Activated CD8-positive, alpha-beta T cell treated with anti-CD3 and anti-CD28 coated beads, Interleukin-2, amount 10 ng/mL, durations not matched to agents 7 days and 5 days (primary cell): ENCODE measurements around the gene C1orf198. TPM values are rescaled to one million over a fixed set of nuclear protein-coding genes. Genes with fewer than 3 reads are reported as not detected.

Experiments used
- ATAC-seq: fragments of 150-1000 bp; cut with Tn5 transposase; one replicate; pipeline ENCODE4 v1.10.0; 2021; ENCODE audit warnings: moderate library complexity
- CTCF ChIA-PET: fragments of 350-600 bp; sonication (Branson Sonifier 250); formaldehyde crosslinking; loops from one replicate; lab custom pipeline; 2021; ENCODE audit warnings: antibody characterized with exemption; lab: Charles Lee
- POLR2A ChIA-PET: fragments of 350-600 bp; sonication (Branson Sonifier 250); formaldehyde crosslinking; loops from one replicate; lab custom pipeline; 2021; ENCODE audit warnings: antibody characterized with exemption; lab: Charles Lee
- DNase-seq: peaks from one replicate; pipeline ENCODE4 v3.0.0-alpha.2; 2020
- H3K27ac Mint-ChIP-seq: one replicate; pipeline ENCODE4 v1.8.0; 2021; ENCODE audit warnings: mild to moderate bottlenecking, mixed read lengths
- H3K27me3 Mint-ChIP-seq: one replicate; pipeline ENCODE4 v1.8.0; 2021; ENCODE audit warnings: low read depth, mixed read lengths
- H3K36me3 Mint-ChIP-seq: one replicate; pipeline ENCODE4 v1.8.0; 2021; ENCODE audit warnings: low read depth, mixed read lengths
- H3K4me1 Mint-ChIP-seq: one replicate; pipeline ENCODE4 v1.8.0; 2021; ENCODE audit warnings: low read depth, mixed read lengths
- H3K4me3 Mint-ChIP-seq: one replicate; pipeline ENCODE4 v1.8.0; 2021; ENCODE audit warnings: mild to moderate bottlenecking, mixed read lengths
- H3K9me3 Mint-ChIP-seq: one replicate; pipeline ENCODE4 v1.8.0; 2022; ENCODE audit warnings: mixed read lengths; ENCODE audit not compliant: insufficient read depth
- total RNA-seq, 2 experiments: library from RNA; stranded (reverse); gene quantifications; one replicate each; pipeline ENCODE4 v1.2.3, GENCODE V29; 2021

The C1orf198 gene, protein sequence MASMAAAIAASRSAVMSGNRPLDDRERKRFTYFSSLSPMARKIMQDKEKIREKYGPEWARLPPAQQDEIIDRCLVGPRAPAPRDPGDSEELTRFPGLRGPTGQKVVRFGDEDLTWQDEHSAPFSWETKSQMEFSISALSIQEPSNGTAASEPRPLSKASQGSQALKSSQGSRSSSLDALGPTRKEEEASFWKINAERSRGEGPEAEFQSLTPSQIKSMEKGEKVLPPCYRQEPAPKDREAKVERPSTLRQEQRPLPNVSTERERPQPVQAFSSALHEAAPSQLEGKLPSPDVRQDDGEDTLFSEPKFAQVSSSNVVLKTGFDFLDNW
- 1 to 10 TPM; 2.5 to 2.6 TPM for total RNA-seq

DNA sequence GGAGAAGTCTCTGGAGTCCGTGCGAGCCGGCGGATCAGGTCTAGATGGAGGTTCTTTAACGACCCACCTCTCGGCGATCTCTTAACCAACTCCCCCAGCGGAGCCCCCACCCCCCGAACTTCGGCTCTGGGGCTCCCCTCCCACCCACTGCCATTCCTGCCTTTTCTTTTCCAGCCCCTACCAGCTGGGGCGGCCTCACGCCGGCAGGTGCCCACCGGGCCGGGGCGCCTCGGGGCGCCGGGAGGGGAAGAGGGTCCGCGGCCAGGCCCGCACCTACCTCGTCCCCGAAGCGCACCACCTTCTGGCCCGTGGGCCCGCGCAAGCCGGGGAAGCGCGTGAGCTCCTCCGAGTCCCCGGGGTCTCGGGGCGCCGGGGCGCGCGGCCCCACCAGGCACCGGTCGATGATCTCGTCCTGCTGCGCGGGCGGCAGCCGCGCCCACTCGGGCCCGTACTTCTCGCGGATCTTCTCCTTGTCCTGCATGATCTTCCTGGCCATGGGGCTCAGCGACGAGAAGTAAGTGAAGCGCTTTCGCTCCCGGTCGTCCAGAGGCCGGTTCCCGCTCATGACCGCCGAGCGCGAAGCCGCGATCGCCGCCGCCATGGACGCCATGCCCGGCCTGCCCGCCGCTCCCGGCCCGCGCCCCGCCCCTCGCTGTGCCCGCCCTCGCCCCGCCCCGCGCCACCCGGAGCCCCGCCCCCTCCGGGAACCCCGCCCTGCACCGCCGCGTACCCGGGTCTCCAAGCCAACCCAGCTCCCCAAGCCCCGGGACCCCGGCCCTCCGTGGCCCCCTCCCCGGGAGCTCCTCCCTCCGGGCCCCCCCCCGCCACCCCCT lies at the start of gene C1orf198:
Gene C1orf198, minus strand, starts transcription at position 619 of the 833 bp plus-strand sequence. Its CDS starts 9 bp downstream, at position 610.
- ChIA-PET POLR2A (interaction anchor here (0.9 kb wide), 1 partner anchor 10 kb away, joined by 3 read pairs; no protein-coding TSS in a partner anchor), CTCF (interaction anchor here (0.6 to 1.7 kb wide), 2 partner anchors 48 to 225 kb away, joined by 3 to 5 read pairs; no protein-coding TSS in a partner anchor)
- H3K4me3 Mint-ChIP-seq: peak within 1 kb of the TSS; percentile 81
- H3K36me3 Mint-ChIP-seq: no peaks in the 10 kb centered on the region
- peaks cover 41% of the 10 kb centered on the region for H3K27me3 Mint-ChIP-seq
- peak; percentile 69 for DNase-seq
- ATAC-seq: peak; percentile 94
- peaks cover 19% of the 10 kb centered on the region for H3K4me1 Mint-ChIP-seq
- H3K9me3 Mint-ChIP-seq: no peaks in the 10 kb centered on the region
- peak within 1 kb of the TSS; percentile 71 for H3K27ac Mint-ChIP-seq

DNA sequence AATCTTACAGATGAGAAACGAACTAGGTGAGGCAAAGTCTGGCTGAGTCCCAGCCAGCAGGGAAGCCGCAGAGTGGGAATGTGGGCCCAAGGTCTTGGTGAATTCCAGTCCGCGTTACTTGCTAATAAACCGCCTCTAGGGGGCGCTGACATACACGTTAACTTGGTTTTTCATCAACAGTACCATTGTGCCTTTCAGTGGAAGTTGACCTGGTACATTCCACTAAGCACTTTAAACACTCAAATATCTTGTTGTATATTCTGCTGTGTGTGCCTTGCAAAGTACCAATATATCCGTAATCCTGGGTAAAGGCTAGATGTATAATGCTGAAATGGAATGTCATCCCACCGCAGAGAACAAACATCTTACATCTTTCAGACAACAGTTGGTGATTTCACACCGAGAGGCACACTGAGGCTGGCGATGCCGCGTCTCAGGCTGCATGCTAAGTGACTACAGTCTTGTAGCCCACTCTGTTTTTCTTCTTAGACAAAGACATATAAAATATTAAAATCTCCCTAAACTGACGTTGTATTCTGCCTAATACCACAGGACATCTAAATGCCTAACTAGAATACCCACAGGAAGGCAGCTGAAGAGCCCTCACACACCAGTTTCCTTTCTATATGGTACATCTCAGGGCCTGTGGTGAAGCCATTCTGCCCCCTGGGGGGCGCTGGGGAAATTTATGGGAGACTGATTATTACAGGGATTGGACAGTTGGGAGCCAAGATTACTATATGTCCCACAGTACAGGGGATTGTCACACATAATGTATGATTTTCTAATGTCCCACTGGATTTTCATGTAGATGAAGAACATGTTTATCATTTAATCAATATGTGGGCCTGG lies 49.2 kb upstream of the C1orf198 start:
- DNase-seq (peak; percentile 84), ATAC-seq (peak; percentile 73)
- Mint-ChIP-seq H3K27me3 (no peaks in the 10 kb centered on the region), H3K9me3 (no peaks in the 10 kb centered on the region), H3K4me1 (peaks cover 6% of the 10 kb centered on the region), H3K4me3 (no peak overlapping the region), H3K36me3 (peaks cover 48% of the 10 kb centered on the region), H3K27ac (no peak overlapping the region)
- ChIA-PET POLR2A (interaction anchor here (0.9 kb wide), 1 partner anchor 61 kb away, joined by 3 read pairs; no protein-coding TSS in a partner anchor), CTCF (interaction anchor here (0.9 to 1.8 kb wide), 11 partner anchors 9 to 294 kb away, joined by 3 to 9 read pairs (median 5); partner anchors contain the start of genes ARV1 and TTC13)

DNA sequence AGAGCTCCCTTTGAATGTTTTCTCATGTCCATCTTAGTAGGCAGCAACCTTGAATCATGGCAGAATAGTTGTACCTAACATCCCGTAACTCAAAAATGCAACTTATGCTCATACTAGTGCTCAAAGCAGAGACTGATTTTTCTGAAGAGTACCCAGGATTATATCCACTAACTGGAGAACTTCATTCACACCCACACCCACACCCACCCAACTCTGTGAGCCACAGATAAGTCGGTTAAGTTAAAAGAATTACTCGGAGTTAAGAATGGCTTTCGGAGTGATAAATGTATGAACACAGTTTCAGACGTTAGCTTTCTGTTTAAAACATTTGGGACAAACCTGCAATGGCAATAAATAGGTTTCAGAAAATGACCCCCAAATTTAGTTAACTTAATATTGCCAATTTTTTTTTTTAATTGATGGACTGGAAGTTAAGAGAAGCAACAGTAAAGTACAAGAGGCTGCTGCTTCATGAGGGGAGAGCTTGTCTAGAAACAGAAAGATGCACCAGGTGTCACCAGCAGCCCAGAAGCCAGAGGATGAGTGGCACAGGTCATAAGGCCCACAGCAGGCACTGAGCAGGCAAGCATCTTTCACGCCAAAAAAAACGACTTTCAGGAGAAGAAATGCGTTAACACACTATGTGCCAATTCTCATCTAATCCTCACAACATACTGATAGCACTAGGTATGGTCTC lies 48.4 kb upstream of the C1orf198 start:
- DNase-seq: no peak
- POLR2A ChIA-PET: interaction anchor here (0.8 kb wide), 1 partner anchor 63 kb away, joined by 7 read pairs; the partner anchor contains the start of gene ARV1
- H3K27ac Mint-ChIP-seq: no peak overlapping the region
- H3K9me3 Mint-ChIP-seq: no peaks in the 10 kb centered on the region
- peaks cover 42% of the 10 kb centered on the region for H3K36me3 Mint-ChIP-seq
- H3K4me1 Mint-ChIP-seq: peaks cover 6% of the 10 kb centered on the region
- no peak overlapping the region for H3K4me3 Mint-ChIP-seq
- CTCF ChIA-PET: interaction anchor here (0.7 to 1.8 kb wide), 18 partner anchors 10 to 369 kb away, joined by 3 to 9 read pairs (median 4); partner anchors contain the start of genes ARV1 and TTC13
- ATAC-seq: no peak
- H3K27me3 Mint-ChIP-seq: no peaks in the 10 kb centered on the region

DNA sequence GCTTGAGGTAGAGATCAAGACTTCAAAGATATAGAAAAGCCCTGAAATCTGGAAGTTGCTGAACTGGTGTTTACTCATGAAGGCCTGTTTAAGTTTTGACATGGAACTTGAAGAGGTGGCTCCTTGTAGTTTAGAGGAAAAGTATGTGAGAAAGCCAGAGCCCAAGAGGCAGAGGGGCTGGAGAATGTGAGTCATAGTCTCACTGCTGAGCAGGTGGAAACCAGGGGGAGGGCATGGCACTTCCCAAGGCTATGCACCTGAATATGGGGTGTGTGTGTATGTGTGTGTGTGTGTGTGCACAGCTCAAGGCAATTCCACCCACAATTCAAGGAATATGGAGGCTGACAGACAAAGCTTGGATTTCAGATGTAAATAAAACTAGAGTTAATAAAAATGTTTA lies 46.8 kb upstream of the C1orf198 start:
- H3K36me3 Mint-ChIP-seq: peaks cover 44% of the 10 kb centered on the region
- no peaks in the 10 kb centered on the region for H3K9me3 Mint-ChIP-seq
- no peak for DNase-seq
- H3K27ac Mint-ChIP-seq: no peak overlapping the region
- no peaks in the 10 kb centered on the region for H3K27me3 Mint-ChIP-seq
- POLR2A ChIA-PET: no interaction called here
- no peak overlapping the region for H3K4me3 Mint-ChIP-seq
- CTCF ChIA-PET: interaction anchor here (0.6 to 1.5 kb wide), 2 partner anchors 64 to 193 kb away, joined by 3 to 5 read pairs; partner anchors contain the start of genes ARV1 and TTC13
- H3K4me1 Mint-ChIP-seq: peaks cover 6% of the 10 kb centered on the region
- ATAC-seq: no peak

DNA sequence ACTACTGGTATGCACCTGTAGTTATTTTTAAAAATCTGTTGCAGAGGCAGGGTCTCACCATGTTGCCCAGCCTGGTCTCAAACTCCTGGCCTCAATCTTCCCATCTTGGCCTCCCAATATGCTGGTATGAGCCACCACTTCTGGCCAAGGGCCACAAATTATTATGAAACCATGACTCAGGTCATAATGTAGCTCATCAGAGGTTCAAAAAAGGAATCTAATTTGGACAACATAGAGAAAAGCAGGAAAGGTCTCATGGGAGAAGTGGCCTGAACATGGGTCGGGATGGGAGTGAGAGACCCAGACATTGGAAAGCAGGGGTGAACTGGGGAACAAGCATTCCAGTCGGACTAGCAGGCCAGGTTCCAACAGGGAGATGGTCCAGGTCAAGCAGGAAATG lies 45.2 kb upstream of the C1orf198 start:
- no peak for DNase-seq
- Mint-ChIP-seq H3K9me3 (no peaks in the 10 kb centered on the region), H3K27me3 (no peaks in the 10 kb centered on the region), H3K27ac (peak overlapping the region; percentile 14), H3K4me3 (no peak overlapping the region), H3K36me3 (peaks cover 40% of the 10 kb centered on the region), H3K4me1 (peaks cover 6% of the 10 kb centered on the region)
- ChIA-PET POLR2A (no interaction called here), CTCF (no interaction called here)
- ATAC-seq: no peak

DNA sequence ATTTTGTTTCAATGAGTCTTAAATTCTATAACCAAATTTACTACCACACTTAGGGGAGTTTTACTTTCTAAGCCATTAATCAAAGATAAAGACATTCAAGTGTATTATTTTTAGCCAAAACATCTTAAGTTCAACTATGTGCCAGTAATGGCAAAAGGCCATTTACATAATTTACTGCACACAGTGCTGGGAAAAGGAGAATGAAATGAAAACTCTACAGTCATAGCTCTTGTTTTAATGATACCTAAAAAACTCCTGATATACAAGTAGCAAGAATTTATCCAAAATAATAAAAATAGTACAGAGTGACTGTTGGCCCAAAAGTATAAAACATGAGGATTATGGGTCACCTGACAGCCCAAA lies 42.4 kb upstream of the C1orf198 start:
- Mint-ChIP-seq H3K36me3 (peaks cover 44% of the 10 kb centered on the region), H3K27me3 (no peaks in the 10 kb centered on the region), H3K4me1 (no peaks in the 10 kb centered on the region), H3K9me3 (no peaks in the 10 kb centered on the region), H3K27ac (no peak overlapping the region), H3K4me3 (no peak overlapping the region)
- no peak for ATAC-seq
- ChIA-PET CTCF (interaction anchor here (1.2 kb wide), 1 partner anchor 178 kb away, joined by 3 read pairs; no protein-coding TSS in a partner anchor), POLR2A (no interaction called here)
- DNase-seq: no peak

DNA sequence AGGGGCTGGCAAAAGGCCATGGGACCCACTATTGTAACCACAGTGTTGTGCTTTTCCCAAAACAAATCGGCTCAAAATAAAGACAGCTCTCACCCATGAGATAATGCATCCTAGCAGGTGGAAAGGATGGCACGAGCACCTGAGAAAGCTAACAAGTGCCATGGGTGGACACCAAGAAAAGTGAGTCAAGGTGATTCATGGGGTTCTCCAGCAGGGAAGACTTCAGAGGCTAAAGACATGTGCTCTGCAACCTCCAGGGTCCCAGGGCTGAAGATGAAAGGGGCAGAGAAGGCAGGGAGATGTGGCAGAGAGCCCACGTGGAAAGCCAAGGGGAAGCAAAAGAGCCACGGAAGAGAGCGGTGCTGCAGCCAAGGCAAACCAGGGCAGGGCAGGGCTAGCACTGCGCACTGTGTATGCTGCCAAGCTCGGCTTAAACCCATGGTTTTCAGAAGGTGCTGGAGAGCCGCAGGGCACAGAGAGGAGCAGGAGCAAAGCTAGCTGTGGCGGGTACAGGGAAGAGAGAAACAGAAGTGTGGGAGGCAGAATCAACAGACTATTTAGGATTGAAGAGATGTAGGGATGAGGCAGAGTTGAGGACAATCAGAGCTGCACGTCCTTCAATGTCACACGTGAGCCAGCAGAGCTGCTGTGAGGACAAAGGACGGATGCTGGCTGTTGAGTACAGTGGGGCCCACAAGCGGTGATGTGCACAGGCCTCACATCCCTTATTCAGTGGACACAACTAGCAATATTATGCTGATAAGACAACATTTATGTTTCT lies 41.8 kb upstream of the C1orf198 start:
- ChIA-PET POLR2A (no interaction called here), CTCF (interaction anchor here (1.2 kb wide), 1 partner anchor 178 kb away, joined by 3 read pairs; no protein-coding TSS in a partner anchor)
- no peak for DNase-seq
- Mint-ChIP-seq H3K27ac (no peak overlapping the region), H3K4me3 (no peak overlapping the region), H3K4me1 (no peaks in the 10 kb centered on the region), H3K36me3 (peaks cover 45% of the 10 kb centered on the region), H3K27me3 (no peaks in the 10 kb centered on the region), H3K9me3 (no peaks in the 10 kb centered on the region)
- no peak for ATAC-seq

DNA sequence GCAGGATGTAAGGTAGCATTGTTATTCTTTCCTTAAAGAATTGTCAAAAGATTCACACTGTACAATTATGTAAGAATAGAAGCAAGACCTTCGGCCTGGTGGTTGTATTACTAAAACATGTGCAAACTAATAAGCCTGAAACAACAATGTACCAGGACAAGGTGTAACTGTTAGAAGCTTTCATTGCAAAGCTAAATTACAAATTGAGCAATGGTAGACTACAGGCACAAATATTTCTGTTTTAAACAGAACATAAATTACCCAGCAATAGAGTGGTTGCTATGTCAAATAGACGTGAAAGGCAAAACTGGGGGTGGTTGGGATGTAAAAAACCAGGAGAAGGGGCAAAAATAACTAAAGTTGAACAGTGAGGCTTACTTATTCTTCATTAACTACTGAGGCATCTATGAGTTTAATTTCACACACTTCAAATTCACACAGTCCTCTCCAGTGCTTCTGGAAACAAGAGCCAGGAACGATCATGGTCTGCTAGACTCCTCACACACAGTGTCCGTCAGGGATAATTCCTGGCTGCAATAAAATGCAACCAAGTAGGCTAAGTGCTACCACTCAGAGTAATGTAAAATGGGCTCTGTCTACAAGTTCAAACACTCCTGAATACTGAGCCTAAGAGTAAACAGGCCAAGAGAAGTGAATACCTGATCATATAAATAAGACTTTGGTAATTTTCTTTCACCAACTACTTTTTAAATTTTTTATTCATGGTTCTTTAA lies 39.3 kb upstream of the C1orf198 start:
- ChIA-PET CTCF (interaction anchor here (1.0 to 1.4 kb wide), 2 partner anchors 9 to 303 kb away, joined by 3 to 4 read pairs; no protein-coding TSS in a partner anchor), POLR2A (no interaction called here)
- ATAC-seq (no peak), DNase-seq (no peak)
- Mint-ChIP-seq H3K27me3 (no peaks in the 10 kb centered on the region), H3K4me3 (no peak overlapping the region), H3K4me1 (no peaks in the 10 kb centered on the region), H3K27ac (no peak overlapping the region), H3K36me3 (peaks cover 41% of the 10 kb centered on the region), H3K9me3 (no peaks in the 10 kb centered on the region)

DNA sequence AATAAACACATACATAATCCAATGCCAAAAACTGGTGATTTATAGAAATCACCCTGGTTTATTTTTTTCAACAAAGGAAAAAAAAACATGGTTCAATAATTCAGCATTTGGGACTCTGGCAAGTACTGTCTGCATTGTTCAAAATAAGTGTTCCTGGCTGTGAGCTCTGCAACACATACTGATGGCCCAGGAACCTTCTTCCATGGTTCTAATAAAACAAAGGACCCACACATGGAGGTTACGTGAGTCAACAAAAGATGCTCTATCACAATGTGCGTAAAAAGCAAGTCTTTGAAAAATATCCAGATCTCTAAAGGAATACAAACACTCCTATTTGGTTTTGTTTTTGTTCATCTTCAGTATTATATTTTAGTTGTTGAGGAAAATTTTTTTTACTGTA lies 37.9 kb upstream of the C1orf198 start:
- CTCF ChIA-PET: no interaction called here
- no peak overlapping the region for H3K4me3 Mint-ChIP-seq

More for the DNA sequence above, 37.9 kb upstream of the C1orf198 start:
- H3K4me1 Mint-ChIP-seq: no peaks in the 10 kb centered on the region
- POLR2A ChIA-PET: interaction anchor here (0.6 kb wide), 1 partner anchor 289 kb away, joined by 4 read pairs; no protein-coding TSS in a partner anchor
- H3K27ac Mint-ChIP-seq: no peak overlapping the region
- no peaks in the 10 kb centered on the region for H3K27me3 Mint-ChIP-seq
- DNase-seq: no peak
- peaks cover 41% of the 10 kb centered on the region for H3K36me3 Mint-ChIP-seq
- ATAC-seq: no peak
- no peaks in the 10 kb centered on the region for H3K9me3 Mint-ChIP-seq
